ENCODE data around the gene GAL3ST2. TPM values are rescaled to one million over a fixed set of nuclear protein-coding genes. Genes with fewer than 3 reads are reported as not detected.
"Not testable (repeated sequence)": the region's sequence is repeated elsewhere in the genome, so short reads cannot be mapped to it uniquely, and the experiment has no call there.

The GAL3ST2 gene
- total RNA-seq, 3 donors from 2014 or later (not counting 1 experiment from before 2014, with no cell fraction given), result 0.88 TPM; not detected in 2

DNA sequence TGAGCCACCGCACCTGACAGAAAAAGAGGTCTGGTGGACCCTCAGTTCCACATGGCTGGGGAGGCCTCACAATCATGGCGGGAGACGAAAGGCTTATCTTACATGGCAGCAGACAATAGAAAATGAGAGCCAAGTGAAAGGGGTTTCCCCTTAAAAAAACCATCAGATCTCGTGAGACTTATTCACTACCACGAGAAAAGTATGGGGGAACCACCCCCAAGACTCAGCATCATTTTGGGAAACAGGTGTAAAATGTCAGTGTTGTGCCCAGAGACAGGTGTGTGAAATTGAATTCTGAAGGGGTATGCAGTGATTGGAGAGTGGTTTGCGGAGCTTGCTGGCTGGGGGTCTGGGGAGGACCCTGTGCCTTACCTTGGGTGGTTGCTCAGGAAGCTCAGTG lies 46.8 kb upstream of the GAL3ST2 start:
- Histone ChIP-seq H3K27ac (ENCODE audit: low read length) (no peak overlapping the region), H3K9me3 (ENCODE audit: control insufficient read depth, insufficient read depth, low read length) (no peaks in the 10 kb centered on the region), H3K36me3 (ENCODE audit: control insufficient read depth, insufficient read depth, low read length) (no peaks in the 10 kb centered on the region), H3K27me3 (ENCODE audit: control insufficient read depth, insufficient read depth, low read length) (no peaks in the 10 kb centered on the region), H3K4me3 (ENCODE audit: low read length) (no peak overlapping the region), H3K4me1 (ENCODE audit: control insufficient read depth, insufficient read depth, low read length) (peaks cover 22% of the 10 kb centered on the region)
- WGBS (ENCODE audit: insufficient coverage), result 67% methylated on average over 6 of the region's 6 CpGs
- Mint-ChIP-seq H3K27ac (peak overlapping the region in 1 of 2 donors; percentile 40), H3K36me3 (no peaks in the 10 kb centered on the region), H3K4me3 (no peak overlapping the region), H3K27me3 (ENCODE audit: low read depth in 2 of 2) (no peaks in the 10 kb centered on the region), H3K9me3 (no peaks in the 10 kb centered on the region), H3K4me1 (peaks cover 14 to 23% of the 10 kb centered on the region in 2 donors)
- TF ChIP-seq, protein P1, sequence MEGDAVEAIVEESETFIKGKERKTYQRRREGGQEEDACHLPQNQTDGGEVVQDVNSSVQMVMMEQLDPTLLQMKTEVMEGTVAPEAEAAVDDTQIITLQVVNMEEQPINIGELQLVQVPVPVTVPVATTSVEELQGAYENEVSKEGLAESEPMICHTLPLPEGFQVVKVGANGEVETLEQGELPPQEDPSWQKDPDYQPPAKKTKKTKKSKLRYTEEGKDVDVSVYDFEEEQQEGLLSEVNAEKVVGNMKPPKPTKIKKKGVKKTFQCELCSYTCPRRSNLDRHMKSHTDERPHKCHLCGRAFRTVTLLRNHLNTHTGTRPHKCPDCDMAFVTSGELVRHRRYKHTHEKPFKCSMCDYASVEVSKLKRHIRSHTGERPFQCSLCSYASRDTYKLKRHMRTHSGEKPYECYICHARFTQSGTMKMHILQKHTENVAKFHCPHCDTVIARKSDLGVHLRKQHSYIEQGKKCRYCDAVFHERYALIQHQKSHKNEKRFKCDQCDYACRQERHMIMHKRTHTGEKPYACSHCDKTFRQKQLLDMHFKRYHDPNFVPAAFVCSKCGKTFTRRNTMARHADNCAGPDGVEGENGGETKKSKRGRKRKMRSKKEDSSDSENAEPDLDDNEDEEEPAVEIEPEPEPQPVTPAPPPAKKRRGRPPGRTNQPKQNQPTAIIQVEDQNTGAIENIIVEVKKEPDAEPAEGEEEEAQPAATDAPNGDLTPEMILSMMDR (IDR thresholded peaks at IDR 0.05), result no peak
- no peak for ATAC-seq
- intact Hi-C loops (cut with micrococcal nuclease), result no loop called here
- no peak for DNase-seq

DNA sequence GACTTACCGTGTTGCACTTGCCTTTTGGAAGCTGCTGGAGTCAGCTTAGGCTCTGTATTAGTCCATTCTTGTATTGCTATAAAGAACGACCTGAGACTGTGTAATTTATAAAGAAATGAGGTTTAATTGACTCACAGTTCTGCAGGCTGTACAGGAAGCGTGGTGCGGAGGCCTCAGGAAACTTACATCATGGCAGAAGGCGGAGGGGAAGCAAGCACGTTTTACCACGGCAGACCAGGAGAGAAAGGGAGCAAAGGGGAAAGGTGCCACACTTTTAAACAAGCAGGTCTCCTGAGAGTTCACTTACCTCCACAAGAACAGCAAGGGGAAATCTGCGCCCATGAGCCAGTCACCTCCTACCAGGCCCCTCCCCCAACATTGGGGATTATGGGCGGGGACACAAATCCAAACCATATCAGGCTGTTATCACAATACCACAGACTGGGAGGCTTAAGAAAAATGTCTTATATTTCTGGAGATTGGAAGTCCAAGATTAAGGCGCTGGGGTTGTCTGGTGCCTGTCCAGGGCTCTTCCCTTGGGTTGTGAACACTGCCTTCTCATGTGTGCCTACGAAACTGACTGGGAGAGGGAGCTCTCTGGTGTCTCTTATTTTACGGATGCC lies 45.8 kb upstream of the GAL3ST2 start:
- peaks cover 29% of the 10 kb centered on the region for H3K4me1 ChIP-seq (ENCODE audit: control insufficient read depth, insufficient read depth, low read length)
- H3K27ac Mint-ChIP-seq, result peak overlapping the region in 1 of 2 donors; percentile 34
- WGBS (ENCODE audit: insufficient coverage), result 61% methylated on average over 11 of the region's 12 CpGs

DNA sequence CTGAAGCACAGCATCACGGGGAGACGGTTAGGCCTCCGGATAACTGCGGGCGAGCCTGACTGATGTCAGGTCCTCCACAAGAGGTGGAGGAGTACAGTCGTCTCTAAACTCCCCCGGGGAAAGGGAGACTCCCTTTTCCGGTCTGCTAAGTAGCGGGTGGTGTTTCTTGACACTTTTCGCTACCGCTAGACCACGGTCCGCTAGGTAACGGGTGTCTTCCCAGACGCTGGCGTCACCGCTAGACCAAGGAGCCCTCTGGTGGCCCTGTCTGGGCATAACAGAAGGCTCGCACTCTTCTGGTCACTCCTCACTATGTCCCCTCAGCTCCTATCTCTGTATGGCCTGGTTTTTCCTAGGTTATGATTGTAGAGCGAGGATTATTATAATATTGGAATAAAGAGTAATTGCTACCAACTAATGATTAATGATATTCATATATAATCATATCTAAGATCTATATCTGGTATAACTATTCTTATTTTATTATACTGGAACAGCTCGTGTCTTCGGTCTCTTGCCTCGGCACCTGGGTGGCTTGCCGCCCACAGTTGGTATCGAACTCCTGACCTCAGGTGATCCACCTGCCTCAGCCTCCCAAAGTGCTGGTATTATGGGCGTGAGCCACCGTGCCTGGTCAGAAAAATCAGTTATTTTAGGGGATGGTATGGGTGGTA lies 44.0 kb upstream of the GAL3ST2 start:
- intact Hi-C loops (cut with micrococcal nuclease); H3K36me3 ChIP-seq (ENCODE audit: control insufficient read depth, insufficient read depth, low read length); ATAC-seq; H3K27me3 ChIP-seq (ENCODE audit: control insufficient read depth, insufficient read depth, low read length); H3K9me3 Mint-ChIP-seq; H3K9me3 ChIP-seq (ENCODE audit: control insufficient read depth, insufficient read depth, low read length); H3K36me3 Mint-ChIP-seq; H3K4me3 ChIP-seq (ENCODE audit: low read length); H3K27me3 Mint-ChIP-seq (ENCODE audit: low read depth in 2 of 2); H3K27ac ChIP-seq (ENCODE audit: low read length): not testable (repeated sequence)
- peak overlapping the region; percentile 60 for H3K4me3 Mint-ChIP-seq
- WGBS (ENCODE audit: insufficient coverage), result 42% methylated on average over 24 of the region's 26 CpGs
- peaks cover 19 to 27% of the 10 kb centered on the region in 2 donors for H3K4me1 Mint-ChIP-seq
- H3K27ac Mint-ChIP-seq, result peak overlapping the region; percentile 48 to 65
- TF ChIP-seq, protein P1 (IDR thresholded peaks at IDR 0.05), result peak; percentile 57
- peak; percentile 57 to 70 for DNase-seq
- H3K4me1 ChIP-seq (ENCODE audit: control insufficient read depth, insufficient read depth, low read length), result peaks cover 31% of the 10 kb centered on the region

More for the DNA sequence above, 45.8 kb upstream of the GAL3ST2 start:
- Histone ChIP-seq H3K9me3 (ENCODE audit: control insufficient read depth, insufficient read depth, low read length) (no peaks in the 10 kb centered on the region), H3K36me3 (ENCODE audit: control insufficient read depth, insufficient read depth, low read length) (no peaks in the 10 kb centered on the region), H3K27ac (ENCODE audit: low read length) (no peak overlapping the region), H3K27me3 (ENCODE audit: control insufficient read depth, insufficient read depth, low read length) (no peaks in the 10 kb centered on the region), H3K4me3 (ENCODE audit: low read length) (no peak overlapping the region)
- intact Hi-C loops (cut with micrococcal nuclease), result no loop called here
- Mint-ChIP-seq H3K9me3 (no peaks in the 10 kb centered on the region), H3K4me3 (peak overlapping the region; percentile 15), H3K27me3 (ENCODE audit: low read depth in 2 of 2) (no peaks in the 10 kb centered on the region), H3K4me1 (peaks cover 14 to 23% of the 10 kb centered on the region in 2 donors), H3K36me3 (no peaks in the 10 kb centered on the region)
- no peak for ATAC-seq
- TF ChIP-seq, protein P1 (IDR thresholded peaks at IDR 0.05), result no peak
- no peak for DNase-seq
